ENCODE data around the gene TNS4.
A peak's percentile ranks its signal among the peaks of the same experiment; 100 is the strongest.

The TNS4 gene

DNA sequence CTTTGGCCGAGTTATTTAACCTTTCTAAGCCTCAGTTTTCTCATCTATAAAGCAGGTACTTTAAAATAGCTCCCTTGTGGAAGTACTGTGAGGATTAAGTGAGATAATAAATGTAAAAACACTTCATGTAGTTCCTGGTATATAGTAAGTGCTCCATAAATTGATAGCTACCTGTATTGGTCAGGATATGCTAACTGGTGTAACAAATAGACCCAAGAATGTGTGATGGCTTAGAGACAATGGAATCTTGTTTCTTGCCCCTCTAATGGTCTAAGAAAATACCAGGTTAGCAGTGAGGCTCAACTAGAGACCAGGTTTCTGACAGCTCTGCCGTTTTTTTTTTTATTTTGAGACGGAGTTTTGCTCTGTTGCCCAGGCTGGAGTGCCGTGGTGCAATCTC is 34.0 kb upstream of the TNS4 start:
- DNase-seq (ENCODE audit: low spot score) = no peak

DNA sequence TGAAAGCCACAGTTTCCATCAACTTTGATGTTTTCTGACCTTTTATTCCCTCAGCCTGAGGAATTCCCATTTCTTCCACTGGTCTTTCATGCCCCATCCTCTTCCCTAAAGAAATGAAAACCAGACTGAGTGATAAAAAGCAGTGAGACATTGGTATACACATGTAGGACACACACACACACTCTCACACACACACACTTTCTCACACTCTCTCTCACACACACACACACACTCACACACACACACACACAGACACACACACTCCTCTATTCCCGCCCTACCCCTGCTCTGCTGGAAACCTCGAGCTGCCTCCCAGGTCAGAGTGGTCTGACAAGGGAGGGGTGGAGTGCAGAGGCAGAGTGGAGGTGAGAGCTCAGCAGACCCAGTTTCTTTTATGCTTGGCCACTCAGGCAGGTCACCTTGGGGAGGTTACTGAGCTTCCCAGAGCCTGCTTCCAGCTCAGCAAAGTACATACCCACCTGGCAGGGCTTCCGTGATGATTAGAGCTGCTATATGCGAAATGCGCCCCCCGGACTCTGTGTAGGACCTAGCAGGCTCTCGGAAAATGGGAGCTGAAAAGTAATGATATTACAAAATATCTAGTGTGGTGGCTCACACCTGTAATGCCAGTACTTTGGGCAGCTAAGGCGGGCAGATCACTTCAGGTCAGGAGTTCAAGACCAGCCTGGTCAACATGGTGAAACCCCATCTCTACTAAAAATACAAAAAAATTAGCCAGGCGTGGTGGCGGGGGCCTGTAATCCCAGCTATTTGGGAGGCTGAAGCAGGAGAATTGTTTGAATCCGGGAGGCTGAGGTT is 33.2 kb upstream of the TNS4 start:
- DNase-seq (ENCODE audit: low spot score) = no peak

DNA sequence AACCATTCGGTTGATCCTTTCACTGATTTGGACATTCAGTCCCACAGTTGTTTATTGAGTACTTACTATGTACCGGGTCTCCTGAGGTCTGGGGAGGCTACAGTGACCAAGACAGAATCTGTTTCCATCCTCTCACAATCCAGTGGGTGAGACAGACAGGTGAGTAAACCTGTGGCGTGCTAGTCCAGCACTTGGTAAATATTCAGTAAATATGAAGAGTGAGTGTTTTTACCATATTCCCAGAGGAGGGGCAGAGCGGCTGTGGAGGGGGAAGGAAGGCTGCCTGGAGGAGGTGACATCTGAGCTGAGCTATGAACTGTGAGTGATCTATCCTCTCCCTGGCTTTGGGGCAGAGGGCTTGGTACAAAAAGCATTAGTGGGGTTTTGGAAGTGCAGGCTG is 32.5 kb upstream of the TNS4 start:
- no peak for DNase-seq (ENCODE audit: low spot score)

DNA sequence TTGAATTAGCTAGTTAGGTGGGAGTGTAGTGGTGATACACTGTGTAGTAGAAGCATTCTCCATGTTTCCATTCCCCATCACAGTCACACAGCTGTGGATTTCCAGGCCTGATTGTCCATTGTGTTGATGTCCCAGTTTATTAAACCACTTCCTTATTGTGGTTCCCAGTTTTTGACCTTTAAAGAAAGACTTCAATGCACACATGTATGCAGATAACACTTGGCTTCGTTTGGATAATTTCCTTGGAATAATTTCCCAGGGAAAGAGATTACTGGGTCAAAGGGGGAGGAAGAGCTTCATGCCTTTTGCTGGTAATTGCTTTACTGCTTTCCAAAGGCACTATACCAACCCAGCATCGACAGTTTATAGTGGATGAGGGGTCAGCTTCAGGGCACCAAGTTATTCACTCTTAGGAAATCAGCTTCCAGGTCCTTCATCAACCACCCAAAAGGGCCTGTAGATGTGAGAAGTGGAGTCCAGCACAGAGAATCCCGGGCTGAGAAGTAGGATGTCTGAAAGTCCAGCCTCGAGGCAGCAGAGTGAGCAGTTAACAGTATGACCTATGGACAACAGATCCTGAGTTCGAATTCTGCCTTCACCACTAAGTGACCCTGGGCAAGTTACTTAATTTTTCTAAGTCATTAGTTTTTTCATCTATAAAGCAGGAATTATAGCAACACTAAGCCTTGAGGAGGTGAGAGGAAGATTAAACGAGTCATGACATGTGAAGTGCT is 31.3 kb upstream of the TNS4 start:
- no peak for DNase-seq (ENCODE audit: low spot score)

DNA sequence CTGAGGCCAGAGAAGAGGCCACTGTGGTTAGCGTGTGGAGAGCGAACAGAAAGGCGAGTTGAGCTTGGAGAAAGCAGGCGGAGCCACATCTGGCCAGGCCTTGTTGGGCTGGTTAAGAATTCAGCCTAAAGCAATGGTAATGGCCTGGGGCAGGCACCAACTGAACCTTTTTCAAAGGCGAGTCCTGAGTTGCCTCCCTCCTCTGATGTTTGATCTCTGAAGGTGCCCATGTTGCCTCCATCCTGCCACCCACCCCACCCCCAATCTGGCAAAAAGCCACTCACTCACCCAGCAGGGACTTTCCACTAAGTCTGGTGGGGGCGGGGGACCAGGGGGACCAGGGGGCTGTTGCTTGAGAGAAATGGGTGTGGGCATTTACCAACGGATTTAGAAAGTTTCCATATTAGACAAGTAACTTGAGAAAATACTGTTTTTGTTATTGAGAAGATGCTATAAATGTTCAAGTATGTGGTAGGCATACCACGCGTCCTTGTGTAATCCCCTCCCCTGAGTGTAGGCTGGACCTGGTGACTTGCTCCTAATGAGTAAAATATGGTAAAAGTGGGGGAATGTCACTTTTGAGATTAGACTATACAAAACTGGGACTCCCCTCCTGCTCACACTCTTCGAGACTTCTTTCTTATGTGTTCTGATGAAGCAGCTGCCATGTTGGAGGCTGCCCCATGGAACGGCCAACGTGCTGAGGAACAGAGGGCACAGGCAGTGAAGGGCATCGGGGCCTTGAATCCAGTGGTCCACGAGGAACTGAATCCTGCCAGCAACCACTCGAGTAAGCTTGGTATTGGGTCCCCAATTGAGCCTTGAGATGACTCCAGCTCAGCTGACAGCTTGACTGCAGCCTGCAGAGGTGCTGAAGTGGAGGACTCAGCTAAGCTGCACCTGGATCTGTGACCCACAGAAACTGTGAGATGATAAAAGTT is 29.9 kb upstream of the TNS4 start:
- peak; percentile 75 for DNase-seq (ENCODE audit: low spot score)

DNA sequence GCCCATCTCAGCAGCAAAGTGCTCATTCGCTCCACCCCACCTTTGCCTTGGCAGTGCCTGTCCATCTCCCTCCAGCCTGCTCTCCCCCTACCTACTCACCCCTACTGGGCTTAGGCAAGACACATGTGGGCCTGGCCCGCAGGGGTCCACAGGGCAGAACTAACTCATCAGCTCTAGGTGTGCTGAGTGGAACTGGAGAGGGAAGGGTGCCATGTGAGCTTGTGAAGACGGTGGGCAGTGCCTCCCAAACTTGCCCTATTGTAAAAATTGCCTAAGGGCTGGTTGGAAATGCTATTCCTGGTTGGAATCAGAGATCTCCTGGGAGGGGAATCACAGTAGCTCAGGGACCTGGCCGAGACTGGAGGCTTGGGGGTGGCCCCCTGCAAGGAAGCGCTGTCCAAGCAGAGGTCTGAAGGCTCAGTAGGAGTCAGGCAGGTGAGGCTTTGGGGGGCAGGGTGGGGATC is 29.1 kb upstream of the TNS4 start:
- DNase-seq (ENCODE audit: low spot score) = no peak

DNA sequence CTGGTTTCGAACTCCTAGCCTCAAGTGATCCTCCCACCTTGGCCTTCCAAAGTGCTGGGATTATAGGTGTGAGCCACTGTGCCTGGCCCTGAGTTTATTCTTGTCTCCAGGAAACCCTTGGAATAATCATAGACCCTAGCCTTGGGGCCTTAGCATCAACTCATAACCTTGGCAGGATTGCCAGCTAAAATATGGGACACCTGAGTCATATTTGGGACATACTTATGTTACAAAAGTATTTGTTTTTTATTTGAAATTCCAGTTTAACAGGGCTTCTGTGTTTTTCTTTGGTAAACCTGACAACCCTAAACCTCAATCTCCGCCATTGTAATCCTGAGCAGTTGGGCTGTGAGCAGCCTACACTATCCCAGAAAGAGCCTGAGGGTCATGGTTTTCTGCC is 28.6 kb upstream of the TNS4 start:
- no peak for DNase-seq (ENCODE audit: low spot score)

DNA sequence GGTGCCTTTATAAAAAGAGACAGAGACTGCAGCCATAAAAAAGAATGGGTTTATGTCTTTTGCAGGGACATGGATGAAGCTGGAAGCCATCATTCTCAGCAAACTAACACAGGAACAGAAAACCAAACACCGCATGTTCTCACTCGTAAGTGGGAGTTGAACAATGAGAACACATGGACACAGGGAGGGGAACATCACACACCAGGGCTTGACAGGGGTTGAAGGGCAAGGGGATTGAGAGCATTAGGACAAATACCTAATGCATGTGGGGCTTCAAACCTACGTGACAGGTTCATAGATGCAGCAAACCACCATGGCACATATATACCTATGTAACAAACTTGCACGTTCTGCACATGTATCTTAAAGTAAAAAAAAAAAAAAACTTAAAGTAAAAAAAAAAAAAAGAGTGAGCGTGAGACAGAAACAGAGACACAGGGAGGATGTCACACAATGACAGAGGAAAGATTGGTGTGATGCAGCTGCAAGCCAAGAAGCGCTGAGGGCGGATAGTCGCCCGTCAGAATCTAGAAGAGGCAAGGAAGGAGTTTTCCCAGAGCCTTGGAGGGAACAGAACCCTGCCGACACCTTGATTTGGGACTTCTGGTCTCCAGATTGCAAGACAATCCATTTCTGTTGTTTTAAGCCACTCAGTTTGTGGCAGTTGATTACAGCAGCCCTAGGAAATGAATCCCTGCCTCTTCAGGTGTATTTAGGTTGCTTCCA is 27.4 kb upstream of the TNS4 start:
- no peak for DNase-seq (ENCODE audit: low spot score)

DNA sequence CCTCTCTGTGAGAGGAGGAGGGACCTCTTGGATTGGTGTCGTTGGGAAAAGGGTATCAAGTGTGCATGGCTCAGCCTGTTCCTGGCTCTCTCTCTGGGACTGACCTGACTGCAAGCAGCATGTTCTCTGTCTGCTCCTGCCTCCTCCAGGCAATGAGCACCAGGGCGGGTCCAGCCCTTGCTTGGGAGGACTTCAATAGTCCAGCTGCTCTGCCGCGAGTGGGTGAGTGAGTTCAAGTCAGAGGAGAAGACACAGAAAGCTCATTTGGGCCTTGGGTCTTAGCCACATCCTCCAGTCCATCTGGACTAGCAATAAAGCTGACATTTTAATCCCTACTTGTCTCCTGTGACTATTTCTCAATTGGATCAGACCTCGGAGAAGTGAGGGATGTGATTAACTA is 25.2 kb upstream of the TNS4 start:
- no peak for DNase-seq (ENCODE audit: low spot score)

DNA sequence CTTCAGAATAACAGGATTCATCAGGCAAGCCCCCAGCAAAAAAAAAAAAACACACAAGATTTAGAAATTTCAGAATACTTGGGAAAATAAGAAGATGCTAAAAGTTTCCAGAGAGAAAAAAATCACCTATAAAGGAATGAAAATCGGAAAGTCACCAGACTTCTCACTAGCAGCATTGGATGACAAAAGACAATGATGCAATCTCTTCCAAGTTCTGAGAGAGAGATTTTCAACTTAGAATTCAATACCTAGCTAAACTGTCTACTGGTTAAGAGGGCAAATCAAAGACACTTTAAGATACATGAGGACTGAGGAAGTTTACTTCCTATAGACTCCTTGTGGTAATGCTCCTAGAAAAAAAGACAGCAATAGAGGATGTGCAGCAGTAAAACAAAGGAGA is 23.9 kb upstream of the TNS4 start:
- DNase-seq (ENCODE audit: low spot score) = no peak

DNA sequence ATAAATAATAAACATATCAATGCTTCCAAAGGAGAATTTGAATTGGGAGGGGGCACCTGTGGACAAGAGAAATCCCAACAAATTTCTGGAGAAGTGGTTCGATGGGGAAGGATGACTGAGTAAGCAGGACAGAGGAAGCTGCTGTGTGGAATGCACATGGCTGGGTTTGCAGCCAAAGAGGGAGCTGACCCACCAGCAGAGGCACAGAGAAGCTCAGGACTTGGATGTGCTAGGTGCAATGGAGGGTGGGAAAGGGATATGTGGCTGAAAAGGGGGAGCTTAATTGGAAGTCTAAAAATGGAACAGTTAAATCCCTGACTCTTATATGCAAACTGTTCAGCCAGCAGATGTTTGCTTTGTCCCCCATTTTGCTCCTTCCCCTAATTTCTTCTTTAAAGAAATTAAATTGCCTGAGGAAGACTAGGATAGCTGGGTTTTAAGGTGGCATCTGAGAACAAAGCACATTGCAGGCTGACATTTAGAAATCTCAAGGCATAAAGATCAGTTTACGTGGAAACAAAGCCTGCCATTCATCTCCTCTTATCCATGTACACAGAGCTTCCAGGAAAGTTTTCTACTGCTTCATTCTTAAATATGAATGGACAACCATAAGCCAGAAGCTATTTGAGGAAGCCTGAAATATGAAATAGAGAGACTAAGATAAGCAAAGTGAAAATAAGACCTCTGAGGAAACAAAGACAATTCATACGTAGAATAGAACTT is 23.0 kb upstream of the TNS4 start:
- no peak for DNase-seq (ENCODE audit: low spot score)

DNA sequence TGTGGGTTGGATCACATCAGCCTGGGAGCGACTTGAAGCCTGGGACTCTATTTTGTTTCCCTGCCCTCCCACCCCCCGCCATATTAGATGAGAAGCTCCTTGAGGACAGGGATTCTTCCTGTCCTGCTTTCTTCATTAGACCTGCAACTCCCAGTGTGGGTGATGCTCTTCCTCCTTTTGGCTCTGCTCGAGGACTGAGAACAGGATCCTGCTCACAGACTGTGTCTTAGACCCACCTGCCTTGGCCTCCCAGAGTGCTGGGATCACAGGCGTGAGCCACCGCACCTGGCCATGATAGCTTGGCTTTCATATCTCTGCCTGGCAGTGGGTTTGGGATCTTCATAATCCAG is 21.5 kb upstream of the TNS4 start:
- no peak for DNase-seq (ENCODE audit: low spot score)

DNA sequence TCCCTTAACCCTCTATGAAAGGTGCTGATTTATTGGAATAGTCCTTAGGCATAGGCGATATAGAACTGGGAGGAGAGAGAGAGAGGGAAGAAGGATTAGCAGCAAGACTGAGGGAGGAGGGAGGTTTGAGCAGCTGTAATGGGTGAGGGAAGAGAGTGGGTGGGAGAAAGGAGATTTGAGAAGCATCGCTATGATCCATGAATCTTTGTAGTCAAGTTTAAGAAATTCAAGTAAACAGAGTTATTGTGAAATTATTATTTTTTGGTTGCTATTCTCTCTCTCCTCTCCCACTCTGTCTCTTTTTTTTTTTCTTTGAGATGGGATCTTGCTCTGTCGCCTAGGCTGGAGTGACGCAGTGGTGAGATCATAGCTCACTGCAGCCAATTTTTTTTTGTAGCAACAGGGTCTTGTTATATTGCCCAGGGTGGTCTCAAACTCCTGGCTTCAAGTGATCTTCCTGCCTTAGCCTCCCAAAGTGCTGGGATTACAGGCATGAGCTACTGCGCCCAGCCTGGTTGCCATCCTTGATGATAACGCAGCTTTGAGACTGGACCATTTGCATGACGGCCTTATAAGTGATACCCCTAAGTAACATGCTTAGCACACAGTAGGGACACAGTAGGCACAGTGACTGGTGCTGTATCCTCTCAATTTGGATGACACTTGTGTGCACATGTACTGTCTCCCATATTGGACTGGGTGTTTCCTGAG is 21.0 kb upstream of the TNS4 start:
- DNase-seq (ENCODE audit: low spot score) = no peak

DNA sequence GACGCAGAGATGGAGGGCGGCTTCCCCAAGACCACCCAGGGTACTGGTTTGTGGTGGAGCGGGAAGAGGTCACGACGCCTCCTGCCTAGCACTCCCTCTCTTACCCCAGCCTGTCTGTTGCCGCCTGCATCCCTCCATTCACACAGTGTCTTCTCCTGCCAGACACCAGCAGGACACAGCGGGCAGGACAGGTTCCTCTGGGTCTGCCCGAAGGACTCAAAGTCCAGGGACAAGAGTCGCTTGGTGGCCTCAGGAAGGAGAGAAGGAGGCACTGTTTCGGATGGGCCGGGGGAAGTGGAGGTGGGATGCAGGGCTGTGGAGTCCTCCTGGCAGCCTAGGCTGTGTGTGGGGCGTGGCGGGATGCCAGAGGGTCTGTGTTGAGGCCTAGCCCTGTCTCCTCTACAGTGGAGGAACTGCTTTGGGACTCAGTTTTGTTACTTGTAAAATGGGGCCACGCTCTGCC is 19.6 kb upstream of the TNS4 start:
- DNase-seq (ENCODE audit: low spot score) = no peak

DNA sequence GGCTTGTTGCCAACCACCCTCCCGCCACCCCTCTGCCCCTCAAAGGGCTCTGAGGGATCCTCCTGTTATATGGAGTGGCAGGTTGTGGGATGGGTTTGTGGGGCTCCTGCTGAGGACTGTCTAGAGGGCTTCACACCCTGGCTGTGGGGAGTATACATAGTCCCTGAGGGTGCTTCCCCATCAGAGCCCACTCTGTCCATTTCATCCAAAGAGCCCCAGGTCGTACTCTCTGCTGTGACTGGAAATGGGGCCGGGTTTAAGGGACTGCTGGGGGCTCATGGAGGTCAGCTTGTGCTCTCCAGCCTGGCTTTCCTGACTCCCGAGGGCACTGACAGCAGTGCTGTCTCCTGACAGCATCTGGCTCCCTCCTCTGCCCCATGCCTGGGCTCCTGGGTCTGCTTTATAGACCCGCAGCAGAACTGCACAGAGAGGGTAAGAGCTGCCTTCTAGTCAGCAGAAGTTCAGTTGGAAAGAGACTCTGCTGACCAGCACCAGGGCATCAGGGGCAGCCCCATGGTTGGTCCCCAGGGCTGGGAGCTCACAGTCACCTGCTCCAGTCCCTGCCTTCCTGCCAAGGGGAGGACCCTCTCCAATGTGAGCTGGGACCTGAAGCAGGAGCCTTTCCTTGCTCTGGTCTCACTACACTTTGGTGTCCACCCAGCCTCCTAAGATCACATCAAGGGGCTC is 17.8 kb upstream of the TNS4 start:
- no peak for DNase-seq (ENCODE audit: low spot score)

DNA sequence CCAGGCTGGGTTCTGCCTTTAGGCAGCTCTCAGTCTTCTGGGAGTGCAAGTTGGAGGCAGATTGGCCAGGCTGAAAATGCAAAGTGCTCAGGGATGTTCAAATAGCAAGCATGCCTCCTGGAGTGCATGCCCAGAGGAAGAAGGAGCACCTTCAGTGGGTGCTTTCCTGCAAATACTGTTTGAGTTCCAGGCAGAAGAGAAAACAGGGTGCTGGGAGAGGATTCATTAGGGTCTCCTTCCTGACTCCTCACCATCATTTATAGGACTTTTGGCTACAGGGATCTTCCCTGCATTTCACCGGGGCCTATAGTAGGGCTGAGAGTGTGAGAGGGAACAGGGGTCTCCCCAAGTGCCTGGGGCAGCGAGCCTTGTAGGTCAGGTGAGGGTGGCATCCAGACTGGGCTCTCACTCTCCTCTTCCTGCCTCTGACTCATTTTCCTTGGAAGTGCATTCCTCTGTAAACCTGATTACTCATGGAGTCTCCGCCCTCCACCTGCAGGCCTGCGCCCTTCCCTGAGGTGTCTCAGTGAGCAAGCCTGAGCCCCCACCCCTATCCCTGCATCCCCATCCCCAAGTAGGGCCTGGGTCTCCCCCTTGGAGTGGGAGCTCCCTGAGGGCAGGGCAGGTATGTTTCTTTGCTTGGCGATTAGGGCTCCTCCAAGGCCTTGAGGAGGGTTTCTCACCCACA is 17.1 kb upstream of the TNS4 start:
- DNase-seq (ENCODE audit: low spot score) = no peak

DNA sequence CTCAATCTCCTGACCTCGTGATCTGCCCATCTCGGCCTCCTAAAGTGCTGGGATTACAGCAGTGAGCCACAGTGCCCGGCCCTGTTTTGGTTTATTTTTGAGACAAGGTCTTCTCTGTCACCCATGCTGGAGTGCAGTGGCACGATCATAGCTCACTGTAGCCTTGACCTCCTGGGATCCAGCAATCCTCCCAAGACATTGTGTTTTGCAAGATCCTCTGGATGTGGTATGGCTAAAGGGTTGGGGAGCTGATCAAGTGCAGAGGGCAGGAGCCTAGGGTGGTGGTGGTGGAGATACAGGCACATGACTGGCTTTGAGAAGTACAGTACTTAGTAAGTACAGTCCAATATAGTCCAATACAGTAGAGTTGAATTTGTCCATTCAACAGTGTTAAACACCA is 16.6 kb upstream of the TNS4 start:
- no peak for DNase-seq (ENCODE audit: low spot score)

DNA sequence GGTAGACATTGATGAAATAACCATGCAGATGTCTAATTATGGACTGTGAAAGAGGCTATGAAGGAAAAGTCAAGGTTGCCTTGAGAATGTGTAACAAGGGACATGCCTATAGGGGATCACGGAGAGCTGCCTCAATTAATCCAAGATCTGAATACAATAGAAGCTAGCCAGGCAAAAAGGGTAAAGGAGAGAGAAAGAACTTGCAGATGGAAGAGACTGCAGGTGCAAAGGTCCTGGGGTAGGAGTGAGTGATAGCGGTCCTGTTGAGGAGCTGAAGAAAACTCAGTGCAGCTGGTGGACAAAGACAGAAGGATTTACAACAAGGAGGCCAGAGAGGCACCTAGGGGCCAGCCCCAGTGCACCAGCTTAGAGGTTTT is 15.9 kb upstream of the TNS4 start:
- no peak for DNase-seq (ENCODE audit: low spot score)

DNA sequence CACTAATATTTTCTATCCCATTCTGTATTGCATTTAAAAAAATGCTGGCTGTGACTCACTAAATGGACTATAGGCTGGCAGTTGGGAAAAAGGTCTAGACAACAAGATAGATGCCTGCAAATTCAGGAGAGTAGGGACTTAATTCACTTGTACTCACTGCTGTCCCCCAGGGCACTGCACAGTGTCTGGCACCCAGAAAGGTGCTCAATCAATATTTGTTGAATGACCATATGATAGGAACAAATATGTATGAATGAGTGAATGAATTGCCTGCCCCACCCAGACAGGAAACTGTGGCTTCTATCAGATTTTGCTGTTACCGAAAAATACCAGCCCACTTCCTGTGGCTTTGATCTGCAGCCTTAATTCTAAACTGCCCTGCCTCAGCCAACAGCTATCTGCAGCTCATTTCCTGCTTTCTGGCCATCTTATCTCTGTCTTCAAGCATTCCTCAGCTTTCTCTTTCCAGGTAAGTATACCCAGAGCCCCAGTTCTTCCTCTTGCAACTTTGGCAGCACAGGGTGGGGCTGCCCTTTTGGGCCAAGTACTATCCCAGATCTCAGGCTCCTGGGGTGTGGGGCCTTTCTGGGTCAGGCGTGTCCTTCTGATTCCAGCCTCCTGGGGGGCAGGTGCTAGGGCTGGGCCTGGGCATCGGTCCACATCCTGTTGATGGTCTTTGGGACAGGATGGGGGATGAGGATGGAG is 15.3 kb upstream of the TNS4 start:
- peak; percentile 80 for DNase-seq (ENCODE audit: low spot score)
